MM.1S (cell line): ENCODE measurements around the gene CALY.

Experiments
- EZH2 ChIP-seq: fragments of 300-600 bp; sonication (generic); optimal IDR thresholded peaks from 2 replicates; pipeline ENCODE3; 2017; ENCODE audit warnings: low read depth, mild to moderate bottlenecking, antibody characterized with exemption, low read length, mixed read lengths
- EZH2phosphoT487 ChIP-seq: fragments of 300-600 bp; sonication (generic); IDR thresholded peaks from 2 replicates; pipeline ENCODE4 v1.6.1; 2018; ENCODE audit warnings: antibody characterized with exemption, low read length
- TF ChIP-seq, protein P1 (sequence below): fragments of 300-600 bp; sonication (generic); IDR thresholded peaks from 2 replicates; pipeline ENCODE4 v1.5.1; 2016; ENCODE audit warnings: antibody characterized with exemption, low read length, mixed read lengths

- TF ChIP-seq, protein P1, sequence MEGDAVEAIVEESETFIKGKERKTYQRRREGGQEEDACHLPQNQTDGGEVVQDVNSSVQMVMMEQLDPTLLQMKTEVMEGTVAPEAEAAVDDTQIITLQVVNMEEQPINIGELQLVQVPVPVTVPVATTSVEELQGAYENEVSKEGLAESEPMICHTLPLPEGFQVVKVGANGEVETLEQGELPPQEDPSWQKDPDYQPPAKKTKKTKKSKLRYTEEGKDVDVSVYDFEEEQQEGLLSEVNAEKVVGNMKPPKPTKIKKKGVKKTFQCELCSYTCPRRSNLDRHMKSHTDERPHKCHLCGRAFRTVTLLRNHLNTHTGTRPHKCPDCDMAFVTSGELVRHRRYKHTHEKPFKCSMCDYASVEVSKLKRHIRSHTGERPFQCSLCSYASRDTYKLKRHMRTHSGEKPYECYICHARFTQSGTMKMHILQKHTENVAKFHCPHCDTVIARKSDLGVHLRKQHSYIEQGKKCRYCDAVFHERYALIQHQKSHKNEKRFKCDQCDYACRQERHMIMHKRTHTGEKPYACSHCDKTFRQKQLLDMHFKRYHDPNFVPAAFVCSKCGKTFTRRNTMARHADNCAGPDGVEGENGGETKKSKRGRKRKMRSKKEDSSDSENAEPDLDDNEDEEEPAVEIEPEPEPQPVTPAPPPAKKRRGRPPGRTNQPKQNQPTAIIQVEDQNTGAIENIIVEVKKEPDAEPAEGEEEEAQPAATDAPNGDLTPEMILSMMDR, result no peak
- no peak for TF ChIP-seq EZH2phosphoT487
- no peak for TF ChIP-seq EZH2
Observed at GRCh38 chr10:133375357-133376115, 38.8 kb upstream of the CALY start.
